Caco-2 (cell line): Measurements from ENCODE around the gene DDX24. TPM values are rescaled to one million over a fixed set of nuclear protein-coding genes. Genes with fewer than 3 reads are reported as not detected.
A peak's percentile ranks its signal among the peaks of the same experiment; 100 is the strongest.

ENCODE experiments used
- BruUV-seq: library from RNA; stranded (reverse); fragments of 400-500 nt; replicated peaks from 2 replicates; lab custom pipeline; 2021; lab: Mats Ljungman, UMichigan
- CTCF ChIA-PET: fragments of 300-600 bp; sonication (Branson Sonifier 250); formaldehyde crosslinking; loops from one replicate; lab custom pipeline; 2022; ENCODE audit warnings: antibody characterized with exemption; lab: Charles Lee
- POLR2A ChIA-PET: fragments of 300-600 bp; sonication (Branson Sonifier 250); formaldehyde crosslinking; loops from one replicate; lab custom pipeline; 2022; ENCODE audit warnings: antibody characterized with exemption; lab: Charles Lee
- DNase-seq, 2 experiments: peaks; one replicate each; pipeline versions ENCODE4 v3.0.0 to v3.0.0-alpha.2; 2020 to 2022
- H3K27me3 ChIP-seq: replicated peaks from 2 replicates; pipeline ENCODE4 v1.6.0; 2011; ENCODE audit warnings: low read length; ENCODE audit not compliant: control insufficient read depth, insufficient read depth
- H3K36me3 ChIP-seq: 2 replicates; pipeline ENCODE4 v1.5.1; 2011; ENCODE audit warnings: low read length; ENCODE audit not compliant: control insufficient read depth, insufficient read depth
- H3K4me1 ChIP-seq: fragments of 250-450 bp; sonication (Bioruptor Pico); 2 replicates; pipeline ENCODE4 v1.5.1; 2020; ENCODE audit warnings: mild to moderate bottlenecking
- H3K4me3 ChIP-seq: 2 replicates; pipeline ENCODE4 v1.5.1; 2011; ENCODE audit warnings: low read depth, mild to moderate bottlenecking, control low read depth, low read length
- H3K9me3 ChIP-seq: fragments of 250-450 bp; sonication (Bioruptor Pico); 2 replicates; pipeline ENCODE4 v1.5.1; 2020; ENCODE audit warnings: mild to moderate bottlenecking, moderate library complexity
- H3K27ac Mint-ChIP-seq: one replicate; pipeline ENCODE4 v1.8.0; 2022; ENCODE audit warnings: mixed read lengths; ENCODE audit not compliant: unreplicated experiment
- H3K27me3 Mint-ChIP-seq: one replicate; pipeline ENCODE4 v1.8.0; 2022; ENCODE audit warnings: mixed read lengths; ENCODE audit not compliant: insufficient read depth, unreplicated experiment
- H3K36me3 Mint-ChIP-seq: one replicate; pipeline ENCODE4 v1.8.0; 2022; ENCODE audit warnings: mild to moderate bottlenecking, mixed read lengths; ENCODE audit not compliant: insufficient read depth, unreplicated experiment
- H3K4me1 Mint-ChIP-seq: one replicate; pipeline ENCODE4 v1.8.0; 2022; ENCODE audit warnings: low read depth, mixed read lengths; ENCODE audit not compliant: unreplicated experiment
- H3K4me3 Mint-ChIP-seq: one replicate; pipeline ENCODE4 v1.8.0; 2022; ENCODE audit warnings: mild to moderate bottlenecking, moderate library complexity, mixed read lengths; ENCODE audit not compliant: unreplicated experiment
- H3K9me3 Mint-ChIP-seq: one replicate; pipeline ENCODE4 v1.8.0; 2022; ENCODE audit warnings: mixed read lengths; ENCODE audit not compliant: unreplicated experiment
- CTCF ChIP-seq, 2 experiments: fragments of 200-600 bp in 1 of 2; IDR thresholded peaks; 1 replicate in 1 of 2; 2 replicates in 1 of 2; pipeline versions ENCODE4 v1.5.1 to v1.8.0; 2011 to 2022; ENCODE audit warnings: antibody characterized with exemption in 1 of 2, control low read depth in 1 of 2, inconsistent platforms in 1 of 2, low read depth in 1 of 2, low read length in 1 of 2, mild to moderate bottlenecking in 1 of 2, moderate library complexity in 1 of 2; ENCODE audit not compliant: insufficient read depth in 1 of 2, severe bottlenecking in 1 of 2, unreplicated experiment in 1 of 2
- intact Hi-C: fragments of 100-400 bp; cut with micrococcal nuclease; formaldehyde crosslinking; loops from one replicate; pipeline ENCODE4 v1.10.0; 2022; ENCODE audit not compliant: unreplicated experiment
- total RNA-seq: library from RNA; stranded (reverse); gene quantifications from 2 replicates; pipeline ENCODE4 v1.2.3, GENCODE V29; 2022

The DDX24 gene
- total RNA-seq, 1 experiment from 2014 or later, result 131 TPM

DNA sequence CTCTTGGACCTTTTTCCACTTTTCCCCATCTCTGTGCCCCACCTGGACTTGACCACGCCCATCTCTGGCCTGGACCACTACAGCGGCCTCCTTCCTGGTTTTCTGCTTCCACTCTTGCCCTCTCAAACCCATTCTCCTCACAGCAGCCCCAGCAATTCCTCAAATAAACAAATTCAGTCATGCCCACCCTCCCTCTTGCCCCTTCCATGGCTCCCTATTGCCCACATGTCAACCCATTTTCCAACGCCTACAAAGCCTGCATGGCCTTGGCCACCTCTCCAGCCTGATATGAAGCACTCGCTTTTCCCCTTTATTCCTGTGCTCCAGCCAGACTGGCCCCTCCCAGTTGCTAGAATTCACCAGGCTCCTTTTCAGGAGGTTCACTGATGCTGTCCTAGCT, 60.7 kb downstream of the DDX24 start:
- intact Hi-C loops, result no loop called here
- no peaks in the 10 kb centered on the region for H3K36me3 Mint-ChIP-seq
- Histone ChIP-seq H3K36me3 (no peaks in the 10 kb centered on the region), H3K4me3 (no peak overlapping the region), H3K27me3 (no peaks in the 10 kb centered on the region), H3K4me1 (peaks cover 8% of the 10 kb centered on the region; the same call in 1 of the 2 replicates), H3K9me3 (no peaks in the 10 kb centered on the region)
- H3K4me3 Mint-ChIP-seq, result no peak overlapping the region
- H3K9me3 Mint-ChIP-seq, result no peaks in the 10 kb centered on the region
- no peak for TF ChIP-seq CTCF (IDR thresholded peaks at IDR 0.05; ENCODE audit: insufficient read depth in 1 of 2, low read depth in 1 of 2, low read length in 1 of 2, severe bottlenecking in 1 of 2, unreplicated experiment in 1 of 2)
- ChIA-PET CTCF (interaction anchor here (1.0 kb wide), 1 partner anchor 16 kb away, joined by 3 read pairs; no protein-coding TSS in a partner anchor), POLR2A (no interaction called here)
- H3K27me3 Mint-ChIP-seq, result no peaks in the 10 kb centered on the region
- DNase-seq, result no peak
- H3K27ac Mint-ChIP-seq, result no peak overlapping the region
- H3K4me1 Mint-ChIP-seq, result peaks cover 18% of the 10 kb centered on the region
- no TSS peak for BruUV-seq

DNA sequence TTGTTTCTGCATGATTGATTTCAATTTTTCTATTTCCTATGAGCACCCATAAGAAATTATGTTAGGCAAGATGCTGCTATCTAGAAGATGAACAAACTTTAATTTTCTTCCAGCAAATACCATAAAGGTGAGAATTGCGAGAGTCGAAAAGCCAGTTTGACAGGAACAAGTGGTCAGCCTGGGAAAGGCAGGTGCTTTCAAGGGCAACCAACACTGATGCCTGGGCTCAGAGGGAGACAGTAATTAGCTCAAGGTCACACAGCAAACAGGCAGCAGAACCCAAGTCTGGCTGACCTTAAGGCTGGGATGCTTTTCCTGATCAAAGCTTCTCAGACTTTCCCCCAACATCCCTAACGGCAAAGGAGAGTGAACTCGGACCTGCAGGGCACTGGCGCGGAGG, 61.7 kb downstream of the DDX24 start:
- H3K36me3 Mint-ChIP-seq, result no peaks in the 10 kb centered on the region
- H3K9me3 ChIP-seq, result no peaks in the 10 kb centered on the region
- H3K27ac Mint-ChIP-seq, result no peak overlapping the region
- no peaks in the 10 kb centered on the region for H3K27me3 ChIP-seq
- BruUV-seq, result no TSS peak
- ChIA-PET POLR2A (no interaction called here), CTCF (interaction anchor here (1.0 kb wide), 1 partner anchor 17 kb away, joined by 3 read pairs; no protein-coding TSS in a partner anchor)
- no peak for TF ChIP-seq CTCF (IDR thresholded peaks at IDR 0.05; ENCODE audit: insufficient read depth in 1 of 2, low read depth in 1 of 2, low read length in 1 of 2, severe bottlenecking in 1 of 2, unreplicated experiment in 1 of 2)
- peaks cover 3% of the 10 kb centered on the region for H3K27me3 Mint-ChIP-seq
- no peaks in the 10 kb centered on the region for H3K36me3 ChIP-seq
- no peak overlapping the region for H3K4me3 ChIP-seq
- no peaks in the 10 kb centered on the region for H3K9me3 Mint-ChIP-seq
- peaks cover 18% of the 10 kb centered on the region for H3K4me1 Mint-ChIP-seq
- H3K4me1 ChIP-seq, result peaks cover 8% of the 10 kb centered on the region; the same call in 1 of the 2 replicates
- H3K4me3 Mint-ChIP-seq, result no peak overlapping the region
- peak in 1 of 2 experiments; percentile 34 for DNase-seq
- intact Hi-C loops, result no loop called here

GRCh38 chr14:94018308-94018707, 62.7 kb downstream of the DDX24 start:
- no peaks in the 10 kb centered on the region for H3K36me3 Mint-ChIP-seq
- ChIA-PET CTCF (no interaction called here), POLR2A (no interaction called here)
- H3K36me3 ChIP-seq, result no peaks in the 10 kb centered on the region
- no peak overlapping the region for H3K4me3 ChIP-seq
- BruUV-seq, result no TSS peak
- no peak overlapping the region for H3K27ac Mint-ChIP-seq
- H3K9me3 ChIP-seq, result no peaks in the 10 kb centered on the region
- no peak for TF ChIP-seq CTCF (IDR thresholded peaks at IDR 0.05; ENCODE audit: insufficient read depth in 1 of 2, low read depth in 1 of 2, low read length in 1 of 2, severe bottlenecking in 1 of 2, unreplicated experiment in 1 of 2)
- H3K27me3 ChIP-seq, result no peaks in the 10 kb centered on the region
- H3K4me3 Mint-ChIP-seq, result no peak overlapping the region
- no peaks in the 10 kb centered on the region for H3K9me3 Mint-ChIP-seq
- intact Hi-C loops, result no loop called here
- H3K27me3 Mint-ChIP-seq, result peaks cover 3% of the 10 kb centered on the region
- H3K4me1 Mint-ChIP-seq, result peaks cover 18% of the 10 kb centered on the region
- no peak for DNase-seq
- H3K4me1 ChIP-seq, result peaks cover 8% of the 10 kb centered on the region; the same call in 1 of the 2 replicates
